ENCODE measurements around the gene SUCLG1.

DNA sequence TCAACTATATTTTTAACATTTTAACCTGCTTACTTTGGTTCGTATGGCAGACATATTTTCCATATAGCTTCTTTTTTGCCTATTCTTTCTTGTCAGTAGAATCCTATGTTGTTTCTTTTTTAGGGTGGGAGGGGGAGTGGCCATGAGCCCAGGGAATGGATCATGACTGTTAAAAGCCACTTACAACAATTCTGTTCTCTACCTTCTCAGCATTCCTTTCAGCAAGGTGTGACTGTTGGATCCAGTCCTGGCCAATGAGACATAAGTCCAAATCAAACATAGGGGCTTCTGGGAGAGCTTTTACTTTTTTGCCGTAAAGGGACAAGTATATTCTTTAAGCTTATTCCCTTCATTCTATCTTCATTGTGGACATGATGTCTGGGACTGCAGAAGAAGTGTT lies 32.2 kb upstream of the SUCLG1 start:
- TF ChIP-seq, protein P1, sequence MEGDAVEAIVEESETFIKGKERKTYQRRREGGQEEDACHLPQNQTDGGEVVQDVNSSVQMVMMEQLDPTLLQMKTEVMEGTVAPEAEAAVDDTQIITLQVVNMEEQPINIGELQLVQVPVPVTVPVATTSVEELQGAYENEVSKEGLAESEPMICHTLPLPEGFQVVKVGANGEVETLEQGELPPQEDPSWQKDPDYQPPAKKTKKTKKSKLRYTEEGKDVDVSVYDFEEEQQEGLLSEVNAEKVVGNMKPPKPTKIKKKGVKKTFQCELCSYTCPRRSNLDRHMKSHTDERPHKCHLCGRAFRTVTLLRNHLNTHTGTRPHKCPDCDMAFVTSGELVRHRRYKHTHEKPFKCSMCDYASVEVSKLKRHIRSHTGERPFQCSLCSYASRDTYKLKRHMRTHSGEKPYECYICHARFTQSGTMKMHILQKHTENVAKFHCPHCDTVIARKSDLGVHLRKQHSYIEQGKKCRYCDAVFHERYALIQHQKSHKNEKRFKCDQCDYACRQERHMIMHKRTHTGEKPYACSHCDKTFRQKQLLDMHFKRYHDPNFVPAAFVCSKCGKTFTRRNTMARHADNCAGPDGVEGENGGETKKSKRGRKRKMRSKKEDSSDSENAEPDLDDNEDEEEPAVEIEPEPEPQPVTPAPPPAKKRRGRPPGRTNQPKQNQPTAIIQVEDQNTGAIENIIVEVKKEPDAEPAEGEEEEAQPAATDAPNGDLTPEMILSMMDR (optimal IDR thresholded peaks at IDR 0.05 in 1 of 3, IDR thresholded peaks at IDR 0.05 in 1 of 3, conservative IDR thresholded peaks at IDR 0.05 in 1 of 3; ENCODE audit: extremely low read depth in 1 of 3, insufficient read depth in 2 of 3, low read length in 3 of 3) = no peak
- TF ChIP-seq EZH2 (IDR thresholded peaks at IDR 0.05; ENCODE audit: low read length) = no peak
